G401 (cell line): ENCODE measurements around the gene SMC3. TPM values are rescaled to one million over a fixed set of nuclear protein-coding genes. Genes with fewer than 3 reads are reported as not detected.
"Not testable (repeated sequence)": the region's sequence is repeated elsewhere in the genome, so short reads cannot be mapped to it uniquely, and the experiment has no call there.

Experiments
- DNase-seq: peaks from one replicate; pipeline ENCODE4 v3.0.0-alpha.2; 2015; ENCODE audit warnings: low spot score
- in situ Hi-C: cut with HindIII; loops from 2 replicates; pipeline ENCODE4 v1.10.0; 2016; ENCODE audit warnings: low sequenced_read_pairs, mixed read lengths
- total RNA-seq: library from RNA; depleted of rRNA; stranded (reverse); fragments of >200 nt; shearing (Covaris generic); gene quantifications from 2 replicates; pipeline ENCODE4 v1.2.3, GENCODE V29; 2014

SMC3 gene
- total RNA-seq, 1 experiment from 2014 or later: 57.7 TPM

GRCh38 chr10:110639858-110640257 lies 72.4 kb downstream of the SMC3 start:
- DNase-seq, in situ Hi-C loops: not testable (repeated sequence)

DNA sequence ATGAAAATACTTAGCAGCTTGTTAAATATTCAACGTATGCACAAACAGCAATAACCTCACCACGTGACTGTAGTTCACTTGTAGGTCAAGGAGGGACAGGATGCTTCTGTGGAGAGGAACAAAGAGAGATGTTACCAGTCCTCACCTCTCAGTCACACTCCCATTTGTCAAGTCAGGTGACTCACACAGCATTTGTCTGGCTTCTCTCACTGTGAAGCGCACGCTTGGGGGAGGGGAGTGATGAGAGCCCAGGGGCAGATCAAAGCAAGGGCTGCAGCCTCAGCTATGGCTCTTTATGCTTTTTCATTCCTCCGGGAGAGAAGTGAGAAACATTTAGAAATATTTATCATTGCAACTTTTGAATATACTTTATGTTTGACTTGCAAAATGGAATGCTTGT lies 73.8 kb downstream of the SMC3 start:
- in situ Hi-C loops: no loop called here
- DNase-seq: no peak

DNA sequence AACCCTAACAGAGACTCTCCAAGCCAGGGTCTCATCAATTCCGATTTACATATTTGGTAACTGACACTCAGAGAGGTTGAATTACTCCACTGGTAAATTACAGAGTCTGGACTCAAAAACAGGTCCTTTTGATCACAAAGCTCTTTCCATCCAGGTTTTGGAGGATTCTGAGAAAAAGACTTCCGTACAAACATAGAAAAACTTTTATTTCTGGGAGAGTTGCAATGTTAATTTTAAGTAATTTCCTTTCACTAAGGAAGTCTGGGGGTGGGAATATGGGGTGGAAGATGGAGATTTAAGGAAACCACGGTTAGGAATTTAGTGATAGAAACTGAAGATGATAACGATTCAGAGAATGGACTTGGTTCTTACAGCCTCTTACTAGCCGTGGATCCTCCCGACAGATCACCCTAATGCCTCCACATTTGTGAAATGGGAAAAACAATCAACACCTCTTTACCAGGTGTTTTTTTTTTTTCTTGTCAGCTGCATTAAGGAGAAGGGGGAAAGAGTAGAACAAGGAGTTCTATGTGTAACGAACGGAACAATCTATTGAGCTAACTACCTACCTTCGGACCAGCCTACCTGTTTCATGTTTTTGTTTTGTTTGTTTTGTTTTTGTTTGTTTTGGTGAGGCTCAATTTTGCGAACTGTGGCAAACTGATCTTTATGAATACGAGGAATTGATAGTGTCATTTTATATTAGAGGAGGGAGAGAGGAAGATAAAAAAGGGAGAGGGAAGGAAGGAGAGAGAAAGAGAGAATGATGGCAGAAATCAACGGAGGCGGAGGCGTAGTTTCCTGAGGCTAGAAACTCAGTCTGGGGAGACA lies 74.9 kb downstream of the SMC3 start:
- in situ Hi-C loops: no loop called here
- no peak for DNase-seq

DNA sequence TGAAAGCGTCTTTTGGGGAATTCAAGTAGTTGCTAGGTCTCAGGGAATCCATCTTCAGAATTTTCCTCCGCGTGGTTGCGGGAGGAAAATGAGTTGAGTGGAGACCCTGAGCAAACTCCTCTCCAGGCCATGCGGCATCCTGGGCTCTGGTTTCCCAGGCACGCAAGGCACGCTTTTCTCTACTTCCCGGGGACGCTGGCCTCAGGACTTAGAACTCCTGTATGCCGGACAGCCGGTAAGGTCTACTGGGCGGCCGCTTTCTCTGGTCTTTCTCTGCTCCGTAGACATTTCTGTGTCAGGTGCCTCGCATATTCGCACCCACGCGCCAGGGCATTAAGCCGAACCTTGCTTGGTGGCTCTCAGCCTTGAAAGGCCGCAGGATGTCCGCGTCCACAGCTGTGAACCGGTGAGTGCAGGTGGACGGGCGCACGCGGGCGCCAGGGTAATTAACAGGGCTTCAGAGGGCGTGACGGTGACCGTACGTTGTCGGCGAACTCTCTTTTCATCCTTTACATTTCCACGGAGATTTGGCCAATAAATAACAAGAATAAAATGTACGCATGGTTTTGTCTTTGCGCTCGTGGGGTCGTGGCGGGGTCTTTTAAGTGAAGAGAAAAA lies 75.6 kb downstream of the SMC3 start:
- in situ Hi-C loops: no loop called here

GRCh38 chr10:110643653-110644597 lies 76.4 kb downstream of the SMC3 start, which contains the start of gene RBM20:
TSS of gene RBM20 (plus strand) at chr10:110644336. CDS start at chr10:110644455, 119 bp downstream.
- no peak for DNase-seq
- in situ Hi-C loops: no loop called here

More for the DNA sequence above, 75.6 kb downstream of the SMC3 start:
- peak; percentile 22 for DNase-seq

- no peak for DNase-seq
- in situ Hi-C loops: no loop called here
These were observed 77.3 kb downstream of the SMC3 start for GRCh38 chr10:110644598-110645462.

DNA sequence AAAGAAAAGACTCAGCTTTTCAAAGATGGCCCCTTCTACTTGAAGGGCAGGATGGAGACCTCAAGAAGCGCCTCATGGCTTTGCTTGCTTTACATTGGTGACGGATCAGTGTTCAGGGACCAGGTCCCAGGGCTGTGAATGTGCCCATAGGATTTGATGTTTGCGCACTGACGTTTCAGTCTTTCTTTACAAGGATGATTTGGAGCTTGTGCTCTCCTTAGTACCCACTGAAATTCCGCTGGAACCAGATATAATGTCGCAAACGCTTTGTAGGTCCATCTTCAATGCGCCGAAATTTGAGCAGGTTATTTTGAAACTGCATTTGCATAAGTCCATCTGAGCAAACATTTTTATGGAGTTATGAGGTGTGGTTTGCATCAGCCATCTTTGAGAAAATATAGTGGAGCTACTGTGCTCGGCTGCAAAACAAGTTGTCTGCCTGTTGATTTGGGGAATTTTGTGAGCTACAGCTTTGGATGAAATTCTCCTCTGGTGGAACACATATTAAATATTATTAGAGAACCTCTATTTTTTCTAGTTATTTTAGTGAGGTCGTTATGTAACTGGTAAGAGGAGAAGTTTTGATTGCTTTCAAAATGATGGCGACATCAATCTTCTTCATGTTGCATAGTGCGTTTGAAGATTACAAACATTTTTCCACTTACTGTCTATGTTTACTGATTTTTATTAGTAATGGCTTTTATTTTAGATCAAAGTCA lies 79.1 kb downstream of the SMC3 start:
- in situ Hi-C loops: no loop called here
- no peak for DNase-seq

DNA sequence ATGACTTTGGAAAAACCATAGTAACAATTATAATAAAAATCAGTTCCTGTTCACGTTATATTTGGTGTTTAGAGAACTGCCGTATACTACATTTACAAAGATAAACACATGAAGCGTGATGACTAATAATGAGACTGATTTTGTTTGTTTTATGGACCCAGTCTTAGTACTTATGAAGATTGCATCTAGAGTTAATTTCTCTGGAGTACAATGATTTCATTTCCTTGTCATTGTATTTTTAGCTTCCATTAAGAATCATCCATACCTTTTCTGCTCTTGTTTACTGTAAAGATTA lies 79.6 kb downstream of the SMC3 start:
- in situ Hi-C loops: no loop called here
- no peak for DNase-seq

DNA sequence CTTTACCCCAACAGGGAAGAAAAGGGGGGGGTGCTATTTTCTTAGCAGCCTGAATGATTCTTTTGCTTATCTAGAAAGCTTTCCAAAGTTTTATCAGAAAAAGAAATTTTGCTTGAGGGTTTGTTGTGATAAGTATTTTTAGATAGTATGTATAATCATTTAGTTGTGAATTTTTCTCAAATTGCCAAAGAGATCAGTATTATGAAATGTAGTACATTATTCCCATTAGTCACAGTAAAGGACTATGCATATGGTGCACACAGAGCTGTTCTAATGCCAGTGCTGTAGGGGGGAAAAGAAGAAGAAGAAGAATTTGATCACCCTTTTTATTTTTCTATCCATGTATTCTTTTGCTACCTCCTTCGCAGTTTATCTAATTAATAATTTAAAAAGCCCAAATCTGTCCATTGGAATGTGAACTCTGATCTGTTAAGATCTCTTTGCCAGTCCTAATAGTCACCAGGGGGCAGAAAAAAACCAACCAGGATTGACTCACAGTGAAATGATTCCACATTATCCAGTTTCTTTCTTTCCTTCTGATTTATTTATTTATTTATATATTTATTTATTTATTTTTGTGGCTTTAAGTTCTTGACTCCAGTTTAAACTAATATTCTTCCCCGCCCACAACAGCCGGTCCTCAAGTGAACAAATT lies 81.3 kb downstream of the SMC3 start:
- in situ Hi-C loops: no loop called here
- DNase-seq: no peak

DNA sequence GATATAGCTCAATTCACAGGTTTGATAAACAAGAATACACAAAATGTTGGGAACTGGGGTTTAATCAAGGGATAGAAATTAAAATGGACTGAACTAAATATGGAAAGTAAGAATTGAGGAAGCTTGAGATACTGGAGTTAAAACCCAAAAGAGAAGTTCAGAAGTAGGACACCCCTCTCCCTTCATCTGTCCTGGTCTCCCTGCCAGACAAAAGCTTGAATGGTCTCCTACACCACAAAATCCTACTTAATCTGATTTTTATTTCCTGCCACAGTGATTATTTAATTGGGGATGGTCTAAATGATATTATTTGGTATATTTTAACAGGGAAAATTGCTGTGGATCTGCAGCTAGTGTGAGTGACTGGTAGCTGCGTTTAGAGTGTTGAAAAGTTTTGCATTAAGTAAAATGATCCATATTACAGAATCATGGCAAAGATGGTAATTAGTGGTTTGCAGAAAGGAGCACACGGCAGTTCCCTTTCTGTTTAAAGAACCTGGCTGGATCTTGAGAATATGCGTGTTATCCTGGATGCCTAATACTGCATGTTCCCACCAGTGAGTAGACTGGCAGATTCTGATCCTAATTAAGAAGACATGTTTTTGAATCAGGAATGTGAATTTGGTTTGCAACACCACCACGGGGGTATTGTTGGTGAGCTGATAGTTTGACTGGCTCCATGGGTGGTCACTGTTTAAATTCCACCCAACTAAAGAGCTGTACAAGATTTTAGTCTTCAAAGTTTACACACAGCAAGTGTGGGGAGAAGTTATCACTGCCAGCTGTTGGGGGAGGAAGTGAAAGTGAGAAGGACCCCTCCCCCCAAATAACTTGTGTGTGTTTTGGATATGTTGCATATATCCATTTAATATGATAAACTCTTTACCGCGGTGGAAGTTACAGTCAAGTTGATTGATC lies 82.1 kb downstream of the SMC3 start:
- in situ Hi-C loops: no loop called here
- DNase-seq: no peak

DNA sequence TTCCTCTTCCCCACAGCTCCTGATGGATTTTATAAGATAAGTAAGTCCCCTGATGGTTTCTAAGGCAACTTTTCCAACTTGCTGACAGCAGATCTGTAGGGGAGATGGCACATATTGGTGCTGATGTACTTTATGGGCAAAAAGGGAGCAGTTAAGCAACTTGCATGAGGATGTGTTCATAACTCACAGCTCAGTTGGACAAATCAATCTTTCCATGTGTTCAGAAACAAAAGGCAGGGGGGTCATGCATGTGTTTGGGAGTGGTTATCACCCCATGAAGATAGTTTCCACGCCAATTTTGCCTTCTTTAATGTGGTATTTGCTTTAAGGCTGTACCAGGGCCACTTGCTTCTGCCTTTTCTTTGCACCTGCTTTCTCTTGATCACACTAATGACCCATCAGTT lies 82.8 kb downstream of the SMC3 start:
- no peak for DNase-seq
- in situ Hi-C loops: no loop called here

DNA sequence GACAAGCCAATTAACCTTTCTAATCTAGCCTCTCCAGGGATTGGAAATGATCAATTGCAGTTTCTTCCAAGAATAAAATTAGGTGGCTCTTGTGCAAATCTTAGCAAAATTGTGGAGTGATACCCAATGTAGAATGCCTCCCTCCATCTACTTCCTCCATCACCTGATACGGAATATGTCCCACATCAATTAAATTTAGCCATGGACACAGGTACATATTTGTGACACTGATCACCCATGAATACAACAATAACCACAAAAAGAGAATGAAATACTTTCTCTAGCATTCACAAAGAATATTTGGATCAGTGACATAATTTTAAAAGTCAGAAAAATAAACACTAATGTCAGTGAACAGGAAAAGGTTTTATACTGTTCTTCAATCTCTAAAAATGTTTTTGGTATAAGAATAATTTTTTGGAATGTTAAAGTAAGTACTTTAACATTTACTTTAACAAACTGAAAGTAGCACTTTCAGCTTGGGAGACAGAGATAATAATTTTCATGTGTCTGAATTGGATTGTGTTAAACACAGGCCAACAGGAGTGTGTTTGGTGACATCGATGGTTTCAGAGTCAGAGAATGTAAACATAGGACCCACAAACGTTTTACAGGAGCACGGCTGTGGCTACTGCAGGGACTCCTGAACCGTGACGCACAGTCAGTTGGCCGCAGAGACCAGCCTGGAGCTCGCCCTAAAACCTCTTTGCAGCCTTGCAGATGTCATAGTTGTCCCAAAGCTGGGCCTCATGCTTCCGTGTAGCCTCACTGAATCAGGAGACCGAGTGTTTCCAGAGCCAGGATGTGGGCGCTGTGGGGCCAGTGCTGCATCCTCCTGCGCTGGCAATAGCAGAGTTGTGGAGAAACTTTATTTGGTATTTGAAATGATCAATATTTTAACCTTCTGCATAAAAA lies 83.8 kb downstream of the SMC3 start:
- in situ Hi-C loops: no loop called here
- no peak for DNase-seq

DNA sequence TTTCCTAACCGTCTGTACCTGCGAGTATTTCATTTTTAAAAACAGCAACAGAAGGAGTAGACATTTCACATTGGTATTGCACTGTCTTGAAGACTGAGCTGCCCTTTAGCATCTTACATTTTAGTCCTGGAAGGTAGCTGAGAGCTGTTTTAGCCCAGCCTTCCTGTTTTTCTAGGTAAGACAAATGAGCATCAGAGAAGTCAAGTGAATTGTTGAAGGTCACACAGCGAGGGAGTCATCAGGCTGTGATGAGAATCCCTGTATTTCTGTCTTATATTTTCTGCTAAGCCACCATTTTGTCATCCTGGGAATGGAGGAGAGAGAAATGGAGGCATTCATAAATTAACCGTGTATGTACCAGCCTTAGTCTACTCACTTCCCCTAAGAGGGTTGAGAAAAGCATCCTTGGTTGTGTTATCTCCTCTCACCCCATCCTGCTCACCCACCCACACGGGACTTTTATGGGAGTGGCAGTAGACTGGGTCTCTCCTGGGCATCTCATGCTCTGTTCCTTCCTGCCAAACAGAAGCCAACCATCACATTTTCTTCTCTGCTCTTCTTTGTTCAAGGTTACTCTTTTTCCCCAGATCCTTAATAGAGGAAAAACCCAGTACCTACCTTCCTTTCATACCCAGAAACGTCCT lies 85.1 kb downstream of the SMC3 start:
- no peak for DNase-seq
- in situ Hi-C loops: no loop called here
